ENCODE results near the gene MPV17. TPM values are rescaled to one million over a fixed set of nuclear protein-coding genes. Genes with fewer than 3 reads are reported as not detected.
A peak's percentile ranks its signal among the peaks of the same experiment; 100 is the strongest.

The MPV17 gene
- total RNA-seq, 1 experiment from 2014 or later, result 51.5 TPM

- TF ChIP-seq IRF2 (CRISPR knock-in tag; IDR thresholded peaks at IDR 0.05; ENCODE audit: borderline replicate concordance, low read depth), result no peak
- no peak for TF ChIP-seq ELF4 (CRISPR knock-in tag; IDR thresholded peaks at IDR 0.05; ENCODE audit: low read depth)
- TF ChIP-seq SOX15 (CRISPR knock-in tag; IDR thresholded peaks at IDR 0.05), result no peak
- peak; percentile 97 for TF ChIP-seq HMGXB4 (CRISPR knock-in tag; IDR thresholded peaks at IDR 0.05)
- peak; percentile 100 for TF ChIP-seq SP1 (CRISPR knock-in tag; conservative IDR thresholded peaks at IDR 0.05)
Observed at GRCh38 chr2:27370026-27370815, 47.3 kb upstream of the MPV17 start, which contains the start of the genes EIF2B4 and SNX17 (continued).

- peak; percentile 69 for DNase-seq (ENCODE audit: low spot score)
- Mint-ChIP-seq H3K4me3 (peak overlapping the region; percentile 97), H3K4me1 (peaks cover 20% of the 10 kb centered on the region), H3K27ac (peak overlapping the region; percentile 68), H3K36me3 (peaks cover 54% of the 10 kb centered on the region), H3K27me3 (ENCODE audit: low read depth) (no peaks in the 10 kb centered on the region), H3K9me3 (no peaks in the 10 kb centered on the region)
- peak; percentile 55 for ATAC-seq
- POLR2A ChIA-PET, result interaction anchor here (0.7 to 1.6 kb wide), 5 partner anchors 9 to 119 kb away, joined by 3 to 13 read pairs (median 4); partner anchors contain the start of gene GTF3C2
- CTCF ChIA-PET, result interaction anchor here (0.6 to 1.9 kb wide), 16 partner anchors 10 to 1026 kb away, joined by 3 to 15 read pairs (median 5); partner anchors contain the start of genes GTF3C2, MPV17 and ZNF513
- TF ChIP-seq, protein P1, sequence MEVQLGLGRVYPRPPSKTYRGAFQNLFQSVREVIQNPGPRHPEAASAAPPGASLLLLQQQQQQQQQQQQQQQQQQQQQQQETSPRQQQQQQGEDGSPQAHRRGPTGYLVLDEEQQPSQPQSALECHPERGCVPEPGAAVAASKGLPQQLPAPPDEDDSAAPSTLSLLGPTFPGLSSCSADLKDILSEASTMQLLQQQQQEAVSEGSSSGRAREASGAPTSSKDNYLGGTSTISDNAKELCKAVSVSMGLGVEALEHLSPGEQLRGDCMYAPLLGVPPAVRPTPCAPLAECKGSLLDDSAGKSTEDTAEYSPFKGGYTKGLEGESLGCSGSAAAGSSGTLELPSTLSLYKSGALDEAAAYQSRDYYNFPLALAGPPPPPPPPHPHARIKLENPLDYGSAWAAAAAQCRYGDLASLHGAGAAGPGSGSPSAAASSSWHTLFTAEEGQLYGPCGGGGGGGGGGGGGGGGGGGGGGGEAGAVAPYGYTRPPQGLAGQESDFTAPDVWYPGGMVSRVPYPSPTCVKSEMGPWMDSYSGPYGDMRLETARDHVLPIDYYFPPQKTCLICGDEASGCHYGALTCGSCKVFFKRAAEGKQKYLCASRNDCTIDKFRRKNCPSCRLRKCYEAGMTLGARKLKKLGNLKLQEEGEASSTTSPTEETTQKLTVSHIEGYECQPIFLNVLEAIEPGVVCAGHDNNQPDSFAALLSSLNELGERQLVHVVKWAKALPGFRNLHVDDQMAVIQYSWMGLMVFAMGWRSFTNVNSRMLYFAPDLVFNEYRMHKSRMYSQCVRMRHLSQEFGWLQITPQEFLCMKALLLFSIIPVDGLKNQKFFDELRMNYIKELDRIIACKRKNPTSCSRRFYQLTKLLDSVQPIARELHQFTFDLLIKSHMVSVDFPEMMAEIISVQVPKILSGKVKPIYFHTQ (CRISPR knock-in tag; IDR thresholded peaks at IDR 0.05), result no peak
- 0 out of 2 replicates have a peak, but pooled peaks have one; percentile 37 for TF ChIP-seq PRRX2 (CRISPR knock-in tag; IDR thresholded peaks at IDR 0.05)
- TF ChIP-seq, protein P2, sequence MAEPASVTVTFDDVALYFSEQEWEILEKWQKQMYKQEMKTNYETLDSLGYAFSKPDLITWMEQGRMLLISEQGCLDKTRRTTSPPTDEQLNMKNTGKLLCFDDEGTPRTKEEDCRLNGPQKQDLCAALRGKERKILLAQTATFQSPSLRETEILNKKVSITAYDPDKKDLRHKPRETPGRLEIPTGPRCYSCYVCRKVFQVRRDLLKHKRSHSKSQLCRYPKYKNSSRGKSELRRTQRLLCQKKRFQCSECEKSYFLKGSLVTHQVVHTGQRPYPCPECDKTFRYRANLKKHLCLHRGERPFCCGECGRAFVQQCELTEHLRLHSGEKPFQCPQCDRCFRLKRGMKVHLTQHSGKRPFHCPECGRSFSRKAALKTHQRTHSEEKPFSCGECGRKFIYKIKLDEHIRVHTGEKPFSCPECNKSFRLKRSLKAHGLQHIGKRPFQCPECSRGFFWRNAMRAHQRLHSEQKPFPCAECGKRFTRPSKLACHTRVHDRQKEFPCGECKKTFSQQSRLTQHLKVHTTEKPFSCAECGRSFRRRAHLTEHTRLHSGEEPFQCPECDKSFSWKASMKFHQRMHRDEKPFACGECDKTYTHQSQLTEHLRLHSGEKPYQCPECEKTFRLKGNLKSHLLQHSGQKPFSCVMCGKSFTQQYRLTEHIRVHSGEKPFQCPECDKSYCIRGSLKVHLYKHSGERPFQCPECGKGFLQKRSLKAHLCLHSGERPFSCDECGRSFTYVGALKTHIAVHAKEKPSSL (CRISPR knock-in tag; conservative IDR thresholded peaks at IDR 0.05), result no peak
- TF ChIP-seq ZMAT4 (CRISPR knock-in tag; IDR thresholded peaks at IDR 0.05), result no peak
- TF ChIP-seq ZNF317 (CRISPR knock-in tag; IDR thresholded peaks at IDR 0.05; ENCODE audit: borderline replicate concordance, low read depth), result no peak
Observed at GRCh38 chr2:27369471-27370025, 46.7 kb upstream of the MPV17 start.

DNA sequence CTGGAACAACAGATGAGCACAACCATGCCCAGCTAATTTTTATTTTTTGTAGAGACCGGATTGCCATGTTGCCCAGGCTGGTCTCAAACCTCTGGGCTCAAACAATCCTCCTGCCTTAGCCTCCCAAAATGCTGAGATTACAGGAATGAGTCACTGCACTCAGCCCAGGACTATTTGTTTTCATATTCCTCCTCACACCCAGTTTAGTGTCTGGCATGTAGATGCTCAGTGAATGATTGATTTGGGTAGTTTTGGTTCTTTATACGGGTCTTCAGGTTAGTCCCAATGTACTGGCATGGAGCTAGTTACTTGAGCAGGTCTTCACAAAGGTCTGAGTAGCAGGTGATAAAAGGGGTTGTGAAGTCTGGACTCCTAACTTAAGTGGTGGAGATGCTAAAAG lies 41.0 kb upstream of the MPV17 start:
- DNase-seq (ENCODE audit: low spot score), result no peak
- ChIA-PET POLR2A (interaction anchor here (1.7 kb wide), 1 partner anchor 17 kb away, joined by 3 read pairs; the partner anchor contains the start of gene ZNF513), CTCF (interaction anchor here (0.6 to 1.5 kb wide), 2 partner anchors 61 to 104 kb away, joined by 3 read pairs; no protein-coding TSS in a partner anchor)
- Mint-ChIP-seq H3K27ac (peak overlapping the region; percentile 26; the same call in 1 of the 2 replicates), H3K27me3 (ENCODE audit: low read depth) (no peaks in the 10 kb centered on the region), H3K9me3 (no peaks in the 10 kb centered on the region), H3K4me3 (no peak overlapping the region), H3K36me3 (peaks cover 39% of the 10 kb centered on the region), H3K4me1 (no peaks in the 10 kb centered on the region)
- ATAC-seq, result no peak
- TF ChIP-seq ZNF232 (CRISPR knock-in tag; IDR thresholded peaks at IDR 0.05) (no peak), ZNF263 (CRISPR knock-in tag; IDR thresholded peaks at IDR 0.05; ENCODE audit: low read depth) (no peak), FOXJ3 (CRISPR knock-in tag; IDR thresholded peaks at IDR 0.05; ENCODE audit: borderline replicate concordance) (no peak), ZMAT4 (CRISPR knock-in tag; IDR thresholded peaks at IDR 0.05) (no peak), MAX (CRISPR knock-in tag; IDR thresholded peaks at IDR 0.05) (no peak), OVOL2 (CRISPR knock-in tag; IDR thresholded peaks at IDR 0.05; ENCODE audit: borderline replicate concordance) (no peak), GTF2I (CRISPR knock-in tag; conservative IDR thresholded peaks at IDR 0.05) (no peak), SMAD3 (CRISPR knock-in tag; IDR thresholded peaks at IDR 0.05; ENCODE audit: borderline replicate concordance) (no peak), ATF6 (CRISPR knock-in tag; IDR thresholded peaks at IDR 0.05) (no peak), JUN (CRISPR knock-in tag; IDR thresholded peaks at IDR 0.05) (no peak)
- TF ChIP-seq, protein P3, sequence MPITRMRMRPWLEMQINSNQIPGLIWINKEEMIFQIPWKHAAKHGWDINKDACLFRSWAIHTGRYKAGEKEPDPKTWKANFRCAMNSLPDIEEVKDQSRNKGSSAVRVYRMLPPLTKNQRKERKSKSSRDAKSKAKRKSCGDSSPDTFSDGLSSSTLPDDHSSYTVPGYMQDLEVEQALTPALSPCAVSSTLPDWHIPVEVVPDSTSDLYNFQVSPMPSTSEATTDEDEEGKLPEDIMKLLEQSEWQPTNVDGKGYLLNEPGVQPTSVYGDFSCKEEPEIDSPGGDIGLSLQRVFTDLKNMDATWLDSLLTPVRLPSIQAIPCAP (CRISPR knock-in tag; IDR thresholded peaks at IDR 0.05), result no peak
